H1 (cell line): ENCODE measurements around the gene CD300LF. TPM values are rescaled to one million over a fixed set of nuclear protein-coding genes. Genes with fewer than 3 reads are reported as not detected.

Experiments used
- BCL11A ChIP-seq, 2 experiments: IDR thresholded peaks; one replicate each; pipeline ENCODE4 v1.6.1; 2011; ENCODE audit warnings: low read depth in 2 of 2, low read length in 2 of 2, mild to moderate bottlenecking in 2 of 2
- EGR1 ChIP-seq: IDR thresholded peaks from 2 replicates; pipeline ENCODE4 v1.6.1; 2011; ENCODE audit warnings: low read depth, low read length, borderline replicate concordance
- EZH2 ChIP-seq: fragments of 200-600 bp; sonication (generic); IDR thresholded peaks from 2 replicates; pipeline ENCODE4 v1.7.1; 2012; ENCODE audit warnings: low read depth, mild to moderate bottlenecking, moderate library complexity, low read length, inconsistent platforms; ENCODE audit not compliant: severe bottlenecking
- FOSL1 ChIP-seq: IDR thresholded peaks from 2 replicates; pipeline ENCODE4 v1.6.1; 2011; ENCODE audit warnings: mild to moderate bottlenecking, low read depth, low read length, moderate library complexity; ENCODE audit not compliant: insufficient read depth
- GABPA ChIP-seq: IDR thresholded peaks from 2 replicates; pipeline ENCODE4 v1.6.1; 2011; ENCODE audit warnings: mild to moderate bottlenecking, low read length, moderate library complexity, borderline replicate concordance; ENCODE audit not compliant: insufficient read depth
- HDAC2 ChIP-seq, 2 experiments: fragments of 300-600 bp in 1 of 2; sonication (generic) in 1 of 2; IDR thresholded peaks; 2 replicates each; pipeline ENCODE4 v1.6.1; 2011 to 2012; ENCODE audit warnings: low read depth in 2 of 2, low read length in 2 of 2, mild to moderate bottlenecking in 2 of 2, moderate library complexity in 2 of 2, borderline replicate concordance in 1 of 2, inconsistent platforms in 1 of 2
- HDAC6 ChIP-seq: IDR thresholded peaks from one replicate; pipeline ENCODE4 v1.7.1; 2012; ENCODE audit warnings: low read depth, mild to moderate bottlenecking, inconsistent platforms, low read length, moderate library complexity
- JUND ChIP-seq: IDR thresholded peaks from 2 replicates; pipeline ENCODE4 v1.6.1; 2011; ENCODE audit warnings: mild to moderate bottlenecking, improper control_type of control experiment, low read length
- KDM4A ChIP-seq: IDR thresholded peaks from one replicate; pipeline ENCODE4 v1.7.1; 2012; ENCODE audit warnings: low read depth, mild to moderate bottlenecking, moderate library complexity, low read length, inconsistent platforms; ENCODE audit not compliant: severe bottlenecking
- KDM5A ChIP-seq: fragments of 200-600 bp; IDR thresholded peaks from 2 replicates; pipeline ENCODE4 v1.7.1; 2012; ENCODE audit warnings: mild to moderate bottlenecking, low read length, inconsistent platforms, mixed read lengths
- PHF8 ChIP-seq: fragments of 200-600 bp; sonication (generic); conservative IDR thresholded peaks from 2 replicates; pipeline ENCODE4 v1.7.1; 2012; ENCODE audit warnings: low read depth, mild to moderate bottlenecking, inconsistent platforms, low read length, moderate library complexity
- POLR2A ChIP-seq, 2 experiments: IDR thresholded peaks; 1 replicate in 1 of 2; 2 replicates in 1 of 2; pipeline ENCODE4 v1.6.1; 2011; ENCODE audit warnings: low read depth in 2 of 2, low read length in 2 of 2, mild to moderate bottlenecking in 2 of 2; ENCODE audit errors: control extremely low read depth in 1 of 2
- RFX5 ChIP-seq: IDR thresholded peaks from 2 replicates; pipeline ENCODE4 v1.6.1; 2011; ENCODE audit warnings: low read depth, low read length, improper control_type of control experiment, borderline replicate concordance
- RXRA ChIP-seq: IDR thresholded peaks from 2 replicates; pipeline ENCODE4 v1.6.1; 2011; ENCODE audit warnings: low read depth, mild to moderate bottlenecking, low read length, moderate library complexity; ENCODE audit not compliant: insufficient read depth
- SIN3A ChIP-seq, 2 experiments: IDR thresholded peaks in 1 of 2; conservative IDR thresholded peaks in 1 of 2; 2 replicates each; pipeline ENCODE4 v1.6.1; 2011 to 2012; ENCODE audit warnings: low read length in 2 of 2, improper control_type of control experiment in 1 of 2, low read depth in 1 of 2, mild to moderate bottlenecking in 1 of 2
- SIX5 ChIP-seq: IDR thresholded peaks from 2 replicates; pipeline ENCODE4 v1.6.1; 2011; ENCODE audit warnings: mild to moderate bottlenecking, low read depth, low read length
- SP4 ChIP-seq: IDR thresholded peaks from 2 replicates; pipeline ENCODE4 v1.6.1; 2012; ENCODE audit warnings: low read length, inconsistent platforms
- YY1 ChIP-seq: IDR thresholded peaks from 2 replicates; pipeline ENCODE4 v1.6.1; 2011; ENCODE audit warnings: low read depth, mild to moderate bottlenecking, low read length
- polyA plus RNA-seq, 7 experiments: library from polyadenylated mRNA; depleted of rRNA in 3 of 7; stranded (reverse) in 5 of 7; unstranded in 2 of 7; fragments of >200 nt in 5 of 7; fragments of 200-250 nt in 2 of 7; gene quantifications; 1 replicate in 5 of 7; 2 replicates in 1 of 7; 4 replicates in 1 of 7; pipeline versions ENCODE4 v1.2.1 to v1.2.3, GENCODE V29; 2011 to 2013; ENCODE audit warnings: missing spikeins in 2 of 7, mixed read lengths in 2 of 7
- total RNA-seq: library from RNA; stranded (reverse); fragmentation: NEBNext Ultra II Directional; extraction: Animal tissue kit (Norgen Biotek cat#: 25700); gene quantifications from 2 replicates; pipeline ENCODE4 v1.2.1, GENCODE V29; 2021
- TF ChIP-seq, protein P1 (sequence below): IDR thresholded peaks from 2 replicates; pipeline ENCODE4 v1.6.1; 2011; ENCODE audit warnings: low read depth, mild to moderate bottlenecking, low read length; ENCODE audit not compliant: insufficient read depth

The CD300LF gene
- total and polyA plus RNA-seq, 2 of the 8 experiments (the other 6 are each of a cell fraction or from before 2014, with no cell fraction given) = not detected

DNA sequence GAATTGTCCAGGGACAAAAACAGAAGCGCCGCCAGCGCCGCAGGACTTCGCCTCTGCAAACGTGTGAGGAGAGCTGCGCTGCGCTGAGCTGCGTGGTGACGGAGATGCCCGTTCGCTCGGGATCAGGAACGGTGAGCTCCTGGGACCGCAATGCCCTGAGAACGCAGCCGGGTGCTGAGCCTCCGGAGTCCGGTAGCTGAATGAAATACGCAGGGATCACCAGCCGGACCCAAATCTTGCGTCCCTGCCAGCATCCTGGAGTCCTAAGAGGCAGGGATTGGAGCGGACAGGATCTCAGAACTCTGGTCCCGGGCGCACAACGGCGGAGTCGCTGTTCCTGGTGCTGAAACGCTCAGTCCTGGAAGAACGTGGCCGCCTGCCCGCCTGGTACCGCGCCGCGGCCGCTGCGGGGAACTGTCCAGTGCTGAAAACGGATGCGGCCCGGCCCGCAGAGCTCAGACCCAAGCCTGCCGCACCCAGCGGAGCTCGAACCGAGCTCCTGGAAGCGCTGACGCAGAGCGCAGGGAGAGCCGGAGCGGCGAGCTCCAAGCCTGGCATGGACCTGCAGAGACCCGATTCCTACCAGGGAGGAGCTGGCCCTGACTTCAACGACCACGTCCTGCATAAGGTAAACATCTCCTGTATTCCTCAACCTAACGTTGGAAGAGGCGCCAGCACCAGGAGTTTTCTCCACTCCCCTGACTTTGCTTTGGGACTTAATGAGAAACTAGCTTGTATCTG lies 41.5 kb downstream of the CD300LF start (continued):
- TF ChIP-seq, protein P1, sequence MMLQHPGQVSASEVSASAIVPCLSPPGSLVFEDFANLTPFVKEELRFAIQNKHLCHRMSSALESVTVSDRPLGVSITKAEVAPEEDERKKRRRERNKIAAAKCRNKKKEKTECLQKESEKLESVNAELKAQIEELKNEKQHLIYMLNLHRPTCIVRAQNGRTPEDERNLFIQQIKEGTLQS = no peak
- TF ChIP-seq SIX5 (no peak), SIN3A (conservative IDR thresholded peaks at IDR 0.05 in 1 of 2, IDR thresholded peaks at IDR 0.05 in 1 of 2; ENCODE audit: low read depth in 1 of 2, low read length in 2 of 2) (peak; percentile 100), YY1 (peak; percentile 76), BCL11A (IDR thresholded peaks at IDR 0.05; ENCODE audit: low read depth in 2 of 2, low read length in 2 of 2) (no peak), RFX5 (no peak), KDM5A (no peak), EGR1 (no peak), KDM4A (no peak), POLR2A (IDR thresholded peaks at IDR 0.05; ENCODE audit: control extremely low read depth in 1 of 2, low read depth in 2 of 2, low read length in 2 of 2) (no peak), EZH2 (no peak), RXRA (no peak), JUND (no peak), HDAC6 (no peak), SP4 (peak; percentile 77), HDAC2 (IDR thresholded peaks at IDR 0.05; ENCODE audit: borderline replicate concordance in 1 of 2, low read depth in 2 of 2, low read length in 2 of 2) (peak; percentile 78 to 99; a peak in 3 of 4 replicates), GABPA (peak; percentile 82; the same call in 1 of the 2 replicates), PHF8 (no peak), FOSL1 (no peak)
